Endometrium (tissue), 2 donors: Measurements from ENCODE around the gene ARL16.

Source experiments
- FAIRE-seq: peaks from 2 replicates; lab custom pipeline; 2012; peaks lifted over from hg19 to GRCh38; lab: Jason Lieb, UNC
- donor health status: control.
- donor health status: control.

Gene ARL16

DNA sequence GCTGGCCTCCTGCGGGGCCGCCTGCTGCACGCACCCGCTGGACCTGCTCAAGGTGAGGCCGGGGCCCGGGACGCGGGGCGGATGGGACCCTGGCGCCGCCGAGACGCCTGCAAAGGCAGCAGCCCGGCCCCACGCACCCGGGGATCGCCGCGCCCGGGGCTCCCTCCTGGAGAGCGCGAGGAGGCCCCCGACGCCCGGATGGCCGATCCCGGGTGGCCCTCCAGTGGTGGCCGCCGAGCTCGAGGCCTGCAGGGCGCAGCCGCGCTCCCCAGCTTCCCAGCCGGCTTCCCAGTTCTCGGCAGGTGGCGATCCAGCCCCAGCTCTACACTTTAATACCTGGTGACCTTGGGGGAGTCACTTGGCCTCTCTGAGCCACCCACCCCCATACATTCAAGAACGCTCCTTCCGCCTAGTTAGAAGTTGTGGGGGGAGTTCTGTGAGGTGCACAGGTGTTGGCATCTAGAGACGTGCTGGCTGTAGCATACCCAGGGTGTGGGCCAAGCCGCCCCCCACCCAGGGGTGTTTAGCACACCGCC, 28.9 kb upstream of the ARL16 start:
- no peak for FAIRE-seq

DNA sequence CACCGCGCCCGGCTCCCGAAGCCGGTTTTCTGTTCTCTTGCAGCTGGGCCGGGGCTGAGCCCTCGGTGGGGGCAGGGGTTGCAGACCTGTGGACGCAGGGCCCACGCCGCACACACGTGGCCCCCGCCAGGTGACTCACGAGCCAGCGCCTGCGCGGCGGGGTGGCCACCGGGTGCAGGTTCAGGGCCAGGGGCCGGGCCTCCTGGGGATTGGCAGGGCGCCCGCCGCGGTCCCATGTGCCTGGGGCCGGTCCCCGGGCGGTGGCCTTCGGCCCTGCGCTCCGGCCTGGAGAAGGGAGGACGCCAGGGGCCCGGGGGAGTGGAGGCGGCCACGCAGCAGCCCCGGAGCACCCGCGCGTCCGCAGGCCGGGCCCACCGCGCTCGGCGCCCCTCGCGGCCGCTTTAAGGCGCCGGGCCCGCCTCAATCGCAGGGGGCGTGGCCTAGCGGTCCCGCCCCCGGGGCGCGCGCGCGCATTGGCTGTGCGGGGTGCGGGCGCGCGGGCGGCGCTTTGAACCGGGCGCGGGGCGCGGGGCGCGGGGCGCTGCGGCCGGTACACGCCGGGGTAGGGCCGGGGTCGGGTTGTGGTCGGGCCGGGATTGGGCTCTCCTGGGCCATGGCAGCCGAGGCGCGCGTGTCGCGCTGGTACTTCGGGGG, 28.3 kb upstream of the ARL16 start, which contains the start of gene SLC25A10:
TSS of gene SLC25A10 (plus strand) at position 471 of the 654 bp plus-strand sequence. CDS start at position 614, 143 bp downstream.
- FAIRE-seq, result no peak

DNA sequence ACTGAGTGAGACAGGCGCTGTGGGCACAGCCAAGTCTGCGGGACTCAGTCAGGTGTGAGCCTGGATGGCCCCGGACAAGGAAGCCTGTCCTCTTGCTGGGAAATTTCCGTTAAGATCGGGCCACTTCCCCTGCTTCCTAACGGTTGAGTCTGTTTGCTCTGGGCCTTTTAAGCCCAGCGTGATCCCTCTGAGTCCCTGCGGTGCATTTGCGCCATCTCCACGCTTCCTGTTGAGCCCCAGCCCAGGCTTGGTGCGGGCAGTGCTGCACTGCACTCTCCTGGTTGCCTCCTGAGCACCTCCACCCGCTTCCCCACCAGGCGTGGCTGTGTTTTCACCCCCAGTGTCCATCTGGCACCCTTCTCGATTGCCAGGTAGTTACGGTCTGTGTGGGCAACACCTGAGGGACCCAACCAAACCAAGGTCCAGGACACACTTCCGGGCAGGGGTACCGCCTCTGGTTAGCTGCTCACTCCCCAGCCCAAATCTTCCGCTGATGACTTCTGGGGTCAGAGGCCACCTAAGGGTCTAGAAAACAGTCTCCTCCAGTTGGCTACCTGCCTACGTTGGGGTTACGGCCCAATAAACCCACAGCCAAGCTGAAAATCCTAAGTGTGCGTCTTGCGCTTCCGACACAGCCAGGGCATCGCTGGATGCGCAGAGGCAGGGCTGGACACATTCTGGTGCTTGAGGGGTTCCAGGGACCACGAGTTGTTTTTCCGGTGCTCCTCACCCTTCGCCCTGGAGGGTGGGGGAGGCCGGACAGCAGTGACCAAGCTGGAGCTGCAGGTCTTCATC, 27.1 kb upstream of the ARL16 start:
- FAIRE-seq, result no peak

DNA sequence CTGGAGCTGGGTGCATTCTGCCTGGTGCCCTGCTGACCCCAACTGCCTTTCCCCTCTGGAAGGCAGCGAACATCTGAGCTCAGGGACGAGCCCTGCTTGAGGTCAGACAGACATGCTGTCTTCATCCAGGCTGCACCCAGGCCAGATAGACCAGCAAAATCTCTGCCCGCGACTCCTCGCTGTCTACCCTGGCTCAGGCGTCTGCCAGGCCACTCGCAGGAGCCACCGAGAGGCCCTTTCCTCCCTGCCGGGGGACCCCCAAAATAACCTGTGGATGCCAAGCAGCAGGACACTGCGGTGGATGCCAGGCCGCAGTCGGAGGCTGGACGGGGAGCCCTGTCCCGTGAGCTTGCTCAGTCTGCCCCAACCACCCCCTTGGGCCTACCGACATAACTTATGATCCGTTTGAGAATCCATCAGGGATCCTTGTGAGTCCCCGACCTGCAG, 25.2 kb upstream of the ARL16 start:
- no peak for FAIRE-seq

DNA sequence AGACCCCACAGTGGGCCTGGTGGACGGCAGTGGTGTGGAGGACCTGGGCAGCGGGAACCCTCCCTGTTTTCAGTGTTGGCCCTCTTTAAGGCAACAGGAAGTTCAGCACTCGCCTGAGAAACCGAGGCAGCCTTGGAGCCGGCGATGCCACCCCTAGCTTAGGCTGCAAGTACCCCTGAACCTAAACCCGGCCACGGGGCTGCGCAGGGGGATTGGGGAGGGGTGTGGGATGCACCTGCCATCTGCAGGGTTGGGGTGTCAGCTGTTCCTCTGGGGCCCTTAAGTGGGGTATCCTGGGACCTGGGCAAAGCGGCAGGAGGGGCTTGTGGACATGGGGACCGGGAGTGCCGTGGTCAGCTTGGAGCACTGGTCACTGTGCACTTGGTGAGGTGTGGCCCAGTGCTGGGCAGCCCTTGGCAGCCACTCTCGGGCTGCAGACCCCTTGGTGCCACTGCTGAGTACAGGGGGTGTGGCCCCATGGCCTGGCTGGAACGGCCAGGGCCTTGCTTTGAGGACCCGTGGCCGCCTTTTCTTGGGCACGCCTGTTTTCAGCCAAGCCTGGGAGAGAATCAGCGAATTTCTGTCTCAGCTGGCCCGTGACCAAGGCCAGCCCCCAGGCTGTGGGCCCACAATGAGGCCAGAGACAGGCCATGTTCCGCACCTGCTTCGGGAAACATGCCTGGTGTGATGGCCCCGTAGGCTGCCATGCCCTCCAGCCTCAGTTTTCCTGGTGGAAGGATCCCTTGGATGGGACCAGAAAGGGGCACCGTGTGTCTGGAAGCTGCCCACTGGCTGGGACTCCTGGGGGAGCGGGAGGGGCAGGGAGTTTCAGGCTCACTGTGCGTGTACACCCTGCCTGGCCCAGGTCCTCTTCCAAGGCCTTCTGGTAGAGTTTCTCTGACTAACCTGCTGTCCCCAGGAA, 24.4 kb upstream of the ARL16 start:
- FAIRE-seq, result no peak

DNA sequence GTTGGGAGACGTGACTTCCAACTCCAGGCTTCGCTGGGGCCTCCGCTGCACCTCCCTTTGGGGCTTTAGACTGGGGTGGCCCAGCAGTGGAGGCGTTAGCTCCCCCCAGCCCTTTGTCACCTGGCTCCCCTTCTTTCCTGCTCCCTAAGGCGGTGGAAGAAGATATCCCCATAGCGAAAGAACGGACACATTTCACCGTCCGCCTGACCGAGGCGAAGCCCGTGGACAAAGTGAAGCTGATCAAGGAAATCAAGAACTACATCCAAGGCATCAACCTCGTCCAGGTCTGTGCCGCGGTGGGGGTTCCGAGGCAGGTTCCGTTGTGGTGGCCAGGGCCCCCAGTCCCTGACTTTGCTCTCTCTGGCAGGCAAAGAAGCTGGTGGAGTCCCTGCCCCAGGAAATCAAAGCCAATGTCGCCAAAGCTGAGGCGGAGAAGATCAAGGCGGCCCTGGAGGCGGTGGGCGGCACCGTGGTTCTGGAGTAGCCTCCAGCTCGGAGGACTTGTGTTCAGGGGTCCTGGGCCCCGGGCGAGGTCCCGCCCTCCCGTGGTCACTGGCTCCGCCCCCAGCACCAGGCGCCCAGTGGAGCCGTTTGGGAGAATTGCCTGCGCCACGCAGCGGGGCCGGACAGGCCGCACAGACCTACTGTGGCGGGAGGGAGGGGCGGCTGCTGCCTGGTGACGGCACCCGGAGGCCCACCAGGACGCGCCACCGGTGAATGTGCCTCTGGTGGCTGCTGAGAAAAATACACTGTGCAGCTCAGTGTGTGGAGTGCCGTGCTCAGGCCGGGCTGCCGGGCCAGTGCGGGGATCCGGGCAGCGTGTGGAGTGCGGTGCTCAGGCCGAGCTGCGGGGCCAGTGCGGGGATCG, 23.4 kb upstream of the ARL16 start:
- no peak for FAIRE-seq

DNA sequence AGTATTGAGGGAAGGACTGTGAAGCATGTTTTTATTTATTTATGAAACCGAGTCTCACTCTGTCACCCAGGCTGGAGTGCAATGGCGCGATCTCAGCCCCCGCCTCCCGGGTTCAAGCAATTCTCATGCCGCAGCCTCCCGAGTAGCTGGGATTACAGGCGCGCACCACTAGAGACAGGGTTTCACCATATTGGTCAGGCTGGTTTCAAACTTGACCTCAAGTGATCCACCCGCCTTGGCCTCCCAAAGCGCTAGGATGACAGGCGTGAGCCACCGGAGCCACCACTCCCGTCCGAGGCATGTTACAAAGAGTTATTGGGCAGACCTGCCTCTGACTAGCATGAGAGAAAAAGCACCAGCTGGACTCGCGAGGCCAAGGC, 22.6 kb upstream of the ARL16 start:
- FAIRE-seq, result no peak

DNA sequence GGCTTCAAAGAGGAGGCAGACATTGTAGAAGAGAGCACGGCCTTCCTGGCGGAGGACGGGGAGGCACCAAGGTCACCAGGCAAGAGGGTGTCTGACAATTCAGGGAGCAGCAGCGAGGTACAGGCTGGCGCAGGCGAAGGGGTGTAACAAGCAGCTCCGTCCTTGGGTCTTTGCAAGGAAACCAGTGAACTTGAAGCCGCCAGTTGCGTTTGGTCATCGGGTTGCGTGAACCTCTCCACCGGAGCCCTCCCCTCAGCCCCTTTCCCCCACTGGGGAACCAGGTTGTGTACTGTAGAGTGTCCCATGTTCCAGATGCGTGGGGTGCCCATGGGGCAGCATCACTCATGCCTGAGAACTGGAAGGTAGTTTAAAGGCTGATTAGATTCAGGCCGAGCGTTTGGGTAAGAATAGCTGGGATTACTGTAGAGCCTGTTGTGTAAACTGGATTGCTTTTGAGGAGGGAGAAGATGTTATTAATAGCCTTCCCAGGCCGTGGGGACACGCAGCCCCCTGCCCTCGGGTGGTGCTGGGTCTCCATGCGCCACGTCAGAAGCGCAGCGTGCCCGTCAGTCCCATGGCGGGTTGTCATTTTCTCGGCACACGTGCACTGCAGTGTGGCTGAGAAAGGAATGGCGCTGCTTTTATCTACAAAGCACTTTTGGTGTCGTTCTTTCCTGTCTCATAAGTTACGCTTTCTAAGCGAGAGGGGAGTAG, 22.1 kb upstream of the ARL16 start:
- no peak for FAIRE-seq

DNA sequence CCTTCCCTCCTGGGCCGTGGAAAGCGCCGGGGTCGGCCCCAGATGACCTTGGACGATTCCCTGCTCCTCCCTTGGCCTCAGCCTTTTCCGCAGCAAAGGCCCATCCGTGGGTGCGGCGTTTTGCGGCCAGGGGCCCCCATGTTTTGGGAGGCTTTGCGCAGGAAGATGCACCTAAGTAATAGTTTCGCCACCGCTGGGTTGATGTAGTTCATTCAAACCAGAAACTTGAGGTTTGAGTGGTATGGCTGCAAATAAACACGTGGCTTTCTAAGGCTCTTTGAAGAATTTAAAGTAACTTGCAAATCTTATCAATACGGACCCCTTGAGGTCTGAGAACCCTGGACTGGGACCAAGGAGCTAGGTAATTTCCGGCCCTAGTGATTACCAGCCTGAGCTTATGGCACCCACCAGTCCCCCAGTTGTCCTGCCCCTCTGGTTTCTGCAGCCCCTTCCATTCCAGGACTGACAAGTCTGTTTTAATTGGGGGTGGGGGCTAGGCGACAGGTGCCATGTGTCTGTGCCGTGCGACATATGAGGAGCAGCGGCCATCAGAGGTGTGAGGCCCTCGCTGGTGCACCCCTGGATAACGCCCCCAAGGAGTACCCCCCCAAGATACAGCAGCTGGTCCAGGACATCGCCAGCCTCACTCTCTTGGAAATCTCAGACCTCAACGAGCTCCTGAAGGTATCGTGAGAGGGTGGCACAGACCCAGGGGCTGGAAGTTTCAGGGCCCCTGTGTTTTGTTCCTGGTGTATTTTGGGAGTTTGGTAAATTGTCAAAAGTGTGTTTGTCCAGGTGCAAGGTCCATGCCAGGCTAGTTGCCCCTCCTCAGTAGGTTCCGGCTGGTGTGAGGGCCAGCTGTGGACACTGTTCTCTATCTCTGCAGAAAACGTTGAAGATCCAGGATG, 20.4 kb upstream of the ARL16 start:
- no peak for FAIRE-seq

DNA sequence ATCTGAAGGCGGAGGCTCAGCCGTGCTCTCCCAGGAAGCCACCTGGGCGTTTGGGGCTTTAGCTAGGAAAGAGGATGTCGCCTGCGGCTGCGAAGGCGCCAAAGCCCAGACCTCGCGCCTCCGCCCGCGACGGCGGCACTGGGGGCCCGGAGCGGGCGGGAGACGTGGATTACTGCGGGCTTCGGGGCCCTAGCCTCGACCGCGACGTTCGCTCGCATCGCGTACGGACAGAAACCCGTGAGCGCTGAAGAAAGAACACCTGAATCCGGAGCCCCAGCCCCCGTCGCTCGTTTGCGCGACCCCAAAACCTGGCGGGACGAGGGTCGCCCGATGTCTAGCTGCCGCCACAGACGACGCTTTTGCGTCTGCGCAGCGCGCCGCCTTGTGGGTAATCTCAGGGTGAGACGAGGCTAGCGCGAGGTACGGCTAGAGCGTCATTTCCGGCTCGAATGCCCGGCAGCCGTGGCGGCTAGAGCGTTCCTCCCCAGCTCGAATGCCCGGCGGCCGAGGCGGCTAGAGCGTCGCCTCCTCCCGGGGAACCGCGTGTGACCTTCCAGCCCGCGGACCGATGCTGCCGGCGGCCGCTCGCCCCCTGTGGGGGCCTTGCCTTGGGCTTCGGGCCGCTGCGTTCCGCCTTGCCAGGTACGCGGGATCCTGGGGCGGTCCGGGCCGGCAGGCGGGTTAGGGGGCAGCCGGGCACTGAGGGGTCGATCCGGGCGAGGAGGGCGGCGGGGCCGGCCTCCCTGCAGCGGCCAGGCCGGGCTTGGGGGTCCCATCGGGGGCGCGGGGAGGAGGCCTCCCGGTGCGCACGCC, 19.5 kb upstream of the ARL16 start, which contains the start of gene MRPL12:
TSS of gene MRPL12 (plus strand) at position 434 of the 813 bp plus-strand sequence. CDS start at position 569, 135 bp downstream.
- no peak for FAIRE-seq

DNA sequence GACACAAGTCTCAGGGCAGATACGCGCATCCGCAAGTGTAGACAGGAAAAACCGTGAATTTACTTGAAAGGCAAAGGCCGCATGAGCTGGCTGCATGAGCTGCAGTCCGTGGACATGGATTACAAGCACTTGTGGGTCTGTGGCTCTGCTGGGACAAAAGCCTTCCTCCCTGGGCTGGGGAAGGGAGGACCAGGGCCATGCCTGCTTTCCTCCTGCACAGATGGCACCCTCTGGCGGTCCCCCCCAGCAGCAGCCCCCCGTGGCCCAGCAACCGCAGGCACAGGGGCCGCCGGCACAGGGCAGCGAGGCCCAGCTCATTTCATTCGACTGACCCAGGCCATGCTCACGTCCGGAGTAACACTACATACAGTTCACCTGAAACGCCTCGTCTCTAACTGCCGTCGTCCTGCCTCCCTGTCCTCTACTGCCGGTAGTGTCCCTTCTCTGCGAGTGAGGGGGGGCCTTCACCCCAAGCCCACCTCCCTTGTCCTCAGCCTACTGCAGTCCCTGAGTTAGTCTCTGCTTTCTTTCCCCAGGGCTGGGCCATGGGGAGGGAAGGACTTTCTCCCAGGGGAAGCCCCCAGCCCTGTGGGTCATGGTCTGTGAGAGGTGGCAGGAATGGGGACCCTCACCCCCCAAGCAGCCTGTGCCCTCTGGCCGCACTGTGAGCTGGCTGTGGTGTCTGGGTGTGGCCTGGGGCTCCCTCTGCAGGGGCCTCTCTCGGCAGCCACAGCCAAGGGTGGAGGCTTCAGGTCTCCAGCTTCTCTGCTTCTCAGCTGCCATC, 17.9 kb upstream of the ARL16 start:
- FAIRE-seq, result no peak

DNA sequence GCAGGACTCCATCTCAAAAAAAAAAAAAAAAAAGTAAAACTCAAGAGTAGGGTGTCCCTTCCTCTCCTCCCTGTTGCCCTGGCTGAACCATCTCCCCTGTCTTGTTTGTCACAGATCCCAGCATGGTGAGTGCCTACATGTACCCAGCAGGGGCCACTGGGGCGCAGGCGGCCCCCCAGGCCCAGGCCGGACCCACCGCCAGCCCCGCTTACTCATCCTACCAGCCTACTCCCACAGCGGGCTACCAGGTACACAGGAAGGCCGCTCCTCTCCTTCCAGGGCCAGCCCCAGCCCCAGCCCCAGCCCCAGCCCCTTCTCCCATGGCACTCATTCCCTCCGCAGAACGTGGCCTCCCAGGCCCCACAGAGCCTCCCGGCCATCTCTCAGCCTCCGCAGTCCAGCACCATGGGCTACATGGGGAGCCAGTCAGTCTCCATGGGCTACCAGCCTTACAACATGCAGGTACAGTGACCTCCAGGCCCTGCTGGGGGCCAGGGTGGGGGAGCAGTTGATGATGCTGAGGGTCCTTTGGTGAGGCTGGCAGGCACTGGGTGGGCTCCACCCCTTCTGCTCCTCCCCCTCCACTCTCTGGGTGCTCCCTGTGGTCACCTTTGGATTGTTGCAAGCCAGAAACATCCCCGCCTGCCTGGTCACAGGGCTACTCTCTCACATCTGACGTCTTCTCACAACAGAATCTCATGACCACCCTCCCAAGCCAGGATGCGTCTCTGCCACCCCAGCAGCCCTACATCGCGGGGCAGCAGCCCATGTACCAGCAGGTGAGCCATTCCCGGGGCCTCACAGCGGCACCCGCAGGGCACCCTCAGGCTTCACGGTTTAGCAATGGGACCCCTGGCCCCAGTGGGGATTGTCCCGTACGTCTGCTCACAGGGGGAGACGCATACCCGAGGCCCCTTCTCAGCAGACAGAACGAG, 17.0 kb upstream of the ARL16 start:
- FAIRE-seq, result no peak

DNA sequence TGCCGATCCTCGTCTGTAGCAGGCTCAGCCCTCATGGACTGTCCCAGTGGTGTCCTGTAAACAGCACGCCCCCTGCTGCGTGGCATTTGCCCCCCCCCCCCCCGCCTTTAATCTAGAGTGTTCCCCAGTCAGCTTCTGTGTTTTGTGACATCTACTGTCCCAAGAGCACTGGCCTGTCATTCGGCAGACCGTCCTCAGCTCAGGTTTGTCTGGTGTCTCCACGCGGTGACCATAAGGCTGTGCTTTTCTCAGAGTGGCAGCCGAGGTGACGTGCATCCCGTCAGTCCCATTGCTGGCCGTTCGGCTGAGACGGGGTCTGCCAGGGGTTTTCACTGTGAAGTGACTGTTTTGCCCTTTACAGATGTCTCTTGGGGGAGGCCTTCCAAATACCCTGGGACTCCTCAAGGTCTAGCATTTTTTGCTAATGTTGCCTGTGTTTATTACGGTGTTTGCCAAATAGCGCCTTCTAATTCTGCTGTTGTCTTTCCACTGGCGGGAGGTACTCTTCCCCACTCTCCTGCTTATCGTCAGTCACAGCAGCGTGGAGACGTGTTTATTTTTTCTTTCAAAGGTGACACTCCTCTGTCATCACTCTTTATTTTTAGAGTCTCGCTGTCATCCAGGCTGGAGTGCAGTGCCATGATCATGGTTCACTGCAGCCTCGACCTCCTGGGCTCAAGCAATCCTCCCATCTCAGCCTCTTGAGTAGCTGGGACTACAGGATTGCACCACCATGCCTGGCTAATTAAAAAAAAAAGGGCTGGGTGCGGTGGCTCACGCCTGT, 13.9 kb upstream of the ARL16 start:
- FAIRE-seq, result no peak

DNA sequence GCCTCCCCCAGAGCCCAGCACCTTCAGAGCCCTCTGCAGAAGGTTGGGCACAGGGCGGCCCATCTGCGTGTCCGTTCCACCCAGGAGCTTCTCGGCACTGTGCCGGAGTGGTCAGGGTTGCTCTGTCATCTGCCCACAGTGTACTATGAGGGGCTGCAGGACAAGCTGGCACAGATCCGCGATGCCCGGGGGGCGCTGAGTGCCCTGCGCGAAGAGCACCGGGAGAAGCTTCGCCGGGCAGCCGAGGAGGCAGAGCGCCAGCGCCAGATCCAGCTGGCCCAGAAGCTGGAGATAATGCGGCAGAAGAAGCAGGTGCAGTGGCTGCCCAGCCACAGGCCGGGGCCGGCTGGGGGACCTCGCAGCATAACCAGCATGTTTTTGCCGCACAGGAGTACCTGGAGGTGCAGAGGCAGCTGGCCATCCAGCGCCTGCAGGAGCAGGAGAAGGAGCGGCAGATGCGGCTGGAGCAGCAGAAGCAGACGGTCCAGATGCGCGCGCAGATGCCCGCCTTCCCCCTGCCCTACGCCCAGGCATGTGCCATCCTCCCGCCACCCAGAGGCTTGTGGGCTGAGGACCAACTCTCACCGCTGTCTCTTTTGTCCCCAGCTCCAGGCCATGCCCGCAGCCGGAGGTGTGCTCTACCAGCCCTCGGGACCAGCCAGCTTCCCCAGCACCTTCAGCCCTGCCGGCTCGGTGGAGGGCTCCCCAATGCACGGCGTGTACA, 12.8 kb upstream of the ARL16 start:
- no peak for FAIRE-seq

DNA sequence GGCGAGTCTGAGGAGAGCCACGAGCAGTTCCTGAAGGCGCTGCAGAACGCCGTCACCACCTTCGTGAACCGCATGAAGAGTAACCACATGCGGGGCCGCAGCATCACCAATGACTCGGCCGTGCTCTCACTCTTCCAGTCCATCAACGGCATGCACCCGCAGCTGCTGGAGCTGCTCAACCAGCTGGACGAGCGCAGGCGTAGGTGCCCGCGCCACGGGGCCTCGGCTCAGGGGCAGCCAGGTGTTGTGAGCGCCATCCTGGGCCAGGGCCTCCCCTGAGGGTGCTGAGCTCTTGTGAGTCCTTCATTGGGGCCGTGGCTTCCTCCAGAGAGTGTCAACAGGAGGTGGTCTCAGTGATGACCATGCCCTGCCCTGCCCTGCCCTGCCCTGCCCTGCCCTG, 12.2 kb upstream of the ARL16 start:
- no peak for FAIRE-seq
